SK-N-SH (cell line): Measurements from ENCODE around the gene HRH3. TPM values are rescaled to one million over a fixed set of nuclear protein-coding genes. Genes with fewer than 3 reads are reported as not detected.
A peak's percentile ranks its signal among the peaks of the same experiment; 100 is the strongest.

ENCODE experiments used
- CTCF ChIA-PET: fragments of 300-600, 350-600 bp; formaldehyde crosslinking; extraction: SDS; loops from one replicate; lab custom pipeline; 2021; lab: Yijun Ruan, JAX
- POLR2A ChIA-PET: fragments of 350-600 bp; sonication (Branson Sonifier 250); formaldehyde crosslinking; extraction: SDS; loops from one replicate; lab custom pipeline; 2020; ENCODE audit warnings: antibody characterized with exemption, inconsistent platforms; lab: Yijun Ruan, JAX
- DNase-seq: peaks from one replicate; pipeline ENCODE4 v3.0.0; 2012
- H2AFZ ChIP-seq: fragments of 200-600 bp; sonication (generic); 2 replicates; pipeline ENCODE4 v1.8.1; 2016; ENCODE audit warnings: antibody characterized with exemption, mild to moderate bottlenecking, low read depth
- H3F3A ChIP-seq: fragments of 200-600 bp; sonication (generic); replicated peaks from 2 replicates; pipeline ENCODE3; 2016; ENCODE audit warnings: antibody characterized with exemption, mild to moderate bottlenecking; ENCODE audit not compliant: insufficient read depth
- H3K27ac ChIP-seq, 2 experiments: fragments of 200-500 bp in 1 of 2; fragments of 200-600 bp in 1 of 2; sonication (Bioruptor generic) in 1 of 2; sonication (generic), shearing (Covaris generic) in 1 of 2; 2 replicates each; pipeline versions ENCODE4 v1.5.1 to v1.6.1; 2014 to 2016; ENCODE audit warnings: low read depth in 2 of 2, inconsistent platforms in 1 of 2, low read length in 1 of 2, mild to moderate bottlenecking in 1 of 2, mixed read lengths in 1 of 2
- H3K27me3 ChIP-seq: fragments of 200-600 bp; sonication (generic), shearing (Covaris generic); 2 replicates; pipeline ENCODE4 v1.6.1; 2016; ENCODE audit warnings: mixed run types; ENCODE audit not compliant: insufficient read depth
- H3K36me3 ChIP-seq, 2 experiments: fragments of 200-500 bp in 1 of 2; fragments of 200-600 bp in 1 of 2; sonication (Bioruptor generic) in 1 of 2; sonication (generic) in 1 of 2; replicated peaks in 1 of 2; 2 replicates each; pipeline versions ENCODE3 to v1.5.1; 2014 to 2016; ENCODE audit warnings: low read length in 1 of 2, mild to moderate bottlenecking in 1 of 2; ENCODE audit not compliant: insufficient read depth in 2 of 2, control insufficient read depth in 1 of 2
- H3K4me1 ChIP-seq, 2 experiments: fragments of 200-500 bp in 1 of 2; fragments of 200-600 bp in 1 of 2; sonication (Bioruptor generic) in 1 of 2; sonication (generic), shearing (Covaris generic) in 1 of 2; 2 replicates each; pipeline versions ENCODE4 v1.5.1 to v1.6.1; 2014 to 2016; ENCODE audit warnings: low read depth in 1 of 2, low read length in 1 of 2, mixed run types in 1 of 2; ENCODE audit not compliant: insufficient read depth in 2 of 2, control insufficient read depth in 1 of 2
- H3K4me2 ChIP-seq: fragments of 200-600 bp; sonication (generic), shearing (Covaris generic); 2 replicates; pipeline ENCODE4 v1.6.1; 2017; ENCODE audit warnings: mixed run types
- H3K4me3 ChIP-seq, 2 experiments: fragments of 200-500 bp in 1 of 2; fragments of 200-600 bp in 1 of 2; sonication (Bioruptor generic) in 1 of 2; sonication (generic), shearing (Covaris generic) in 1 of 2; 2 replicates each; pipeline versions ENCODE4 v1.5.1 to v1.8.1; 2014 to 2016; ENCODE audit warnings: low read depth in 2 of 2, inconsistent platforms in 1 of 2, low read length in 1 of 2, mild to moderate bottlenecking in 1 of 2, mixed read lengths in 1 of 2, moderate library complexity in 1 of 2
- H3K79me2 ChIP-seq: fragments of 200-600 bp; sonication (generic); 2 replicates; pipeline ENCODE4 v1.8.1; 2017; ENCODE audit warnings: mild to moderate bottlenecking; ENCODE audit not compliant: insufficient read depth
- H3K9ac ChIP-seq: fragments of 200-600 bp; sonication (generic); 2 replicates; pipeline ENCODE4 v1.6.1; 2017; ENCODE audit warnings: mixed run types
- H3K9me2 ChIP-seq: fragments of 200-600 bp; sonication (generic); 2 replicates; pipeline ENCODE4 v1.6.1; 2017; ENCODE audit warnings: mixed run types
- H3K9me3 ChIP-seq: fragments of 200-600 bp; sonication (generic); 2 replicates; pipeline ENCODE4 v1.6.1; 2017; ENCODE audit warnings: mixed run types, mild to moderate bottlenecking, moderate library complexity
- H4K20me1 ChIP-seq: fragments of 200-600 bp; sonication (generic); 2 replicates; pipeline ENCODE4 v1.6.1; 2017; ENCODE audit warnings: mild to moderate bottlenecking, mixed run types; ENCODE audit not compliant: insufficient read depth
- CHD2 ChIP-seq: fragments of 150-350 bp; IDR thresholded peaks from 2 replicates; pipeline ENCODE4 v1.6.1; 2018; ENCODE audit warnings: low read length; ENCODE audit not compliant: partially characterized antibody
- CTCF ChIP-seq: fragments of 200-600 bp; sonication (generic); IDR thresholded peaks from 2 replicates; pipeline ENCODE4 v1.6.1; 2017; ENCODE audit warnings: antibody characterized with exemption, mild to moderate bottlenecking, moderate library complexity
- ELF1 ChIP-seq: IDR thresholded peaks from 2 replicates; pipeline ENCODE4 v1.4.0; 2012
- EP300 ChIP-seq, 2 experiments: IDR thresholded peaks; 2 replicates each; pipeline versions ENCODE4 v1.4.0 to v1.6.1; 2012; ENCODE audit warnings: borderline replicate concordance in 1 of 2, low read depth in 1 of 2, low read length in 1 of 2
- EZH2phosphoT487 ChIP-seq: fragments of 200-600 bp; sonication (generic); IDR thresholded peaks from 2 replicates; pipeline ENCODE4 v1.6.1; 2017; ENCODE audit warnings: low read depth, mixed run types, mild to moderate bottlenecking, antibody characterized with exemption, moderate library complexity, borderline replicate concordance
- FOSL2 ChIP-seq: IDR thresholded peaks from 2 replicates; pipeline ENCODE4 v1.4.0; 2012; ENCODE audit warnings: low read depth, mild to moderate bottlenecking, moderate library complexity, borderline replicate concordance
- FOXM1 ChIP-seq: IDR thresholded peaks from 2 replicates; pipeline ENCODE4 v1.4.0; 2012; ENCODE audit warnings: low read depth, mild to moderate bottlenecking
- JUND ChIP-seq: IDR thresholded peaks from 2 replicates; pipeline ENCODE4 v1.4.0; 2012
- MEF2A ChIP-seq: IDR thresholded peaks from 2 replicates; pipeline ENCODE4 v1.4.0; 2012; ENCODE audit warnings: low read depth, borderline replicate concordance
- MXI1 ChIP-seq: IDR thresholded peaks from 2 replicates; pipeline ENCODE4 v1.6.1; 2012; ENCODE audit warnings: mild to moderate bottlenecking, low read depth, low read length, improper control_type of control experiment
- NFIC ChIP-seq: IDR thresholded peaks from 2 replicates; pipeline ENCODE4 v1.4.0; 2012; ENCODE audit warnings: borderline replicate concordance
- RCOR1 ChIP-seq: fragments of 150-350 bp; IDR thresholded peaks from 2 replicates; pipeline ENCODE4 v1.6.1; 2017; ENCODE audit warnings: antibody characterized with exemption, low read length
- RFX5 ChIP-seq: IDR thresholded peaks from 2 replicates; pipeline ENCODE4 v1.6.1; 2012; ENCODE audit warnings: mild to moderate bottlenecking, improper control_type of control experiment, low read length
- SIN3A ChIP-seq: IDR thresholded peaks from 2 replicates; pipeline ENCODE4 v1.6.1; 2012; ENCODE audit warnings: low read depth, mild to moderate bottlenecking, low read length, moderate library complexity, borderline replicate concordance
- SMC3 ChIP-seq: IDR thresholded peaks from 2 replicates; pipeline ENCODE4 v1.6.1; 2012; ENCODE audit warnings: low read depth, low read length, improper control_type of control experiment
- TCF12 ChIP-seq: IDR thresholded peaks from 2 replicates; pipeline ENCODE4 v1.4.0; 2012
- USF1 ChIP-seq: IDR thresholded peaks from 2 replicates; pipeline ENCODE4 v1.4.0; 2012; ENCODE audit warnings: low read depth, borderline replicate concordance
- USF2 ChIP-seq: fragments of 150-350 bp; IDR thresholded peaks from 2 replicates; pipeline ENCODE4 v1.6.1; 2017; ENCODE audit warnings: antibody characterized with exemption, low read length, low read depth, borderline replicate concordance
- YY1 ChIP-seq: IDR thresholded peaks from 2 replicates; pipeline ENCODE4 v1.4.0; 2012; ENCODE audit warnings: low read depth, mild to moderate bottlenecking
- ZBTB33 ChIP-seq: IDR thresholded peaks from 2 replicates; pipeline ENCODE4 v1.4.0; 2012; ENCODE audit warnings: low read depth, borderline replicate concordance
- WGBS: methylation state at CpG from one replicate; pipeline ENCODE4 v1.1.6; 2017; ENCODE audit warnings: low lambda C conversion rate; 5-methylcytosine and 5-hydroxymethylcytosine counted together
- polyA plus RNA-seq, 3 experiments: library from polyadenylated mRNA; depleted of rRNA; stranded (reverse); fragments of >200 nt; gene quantifications; 2 replicates each; pipeline ENCODE4 v1.2.3, GENCODE V29; 2012

The HRH3 gene
- polyA plus RNA-seq, 1 of the 3 experiments (the other 2 are of a cell fraction) = 0.02 TPM

GRCh38 chr20:62186096-62186426 is 34.0 kb downstream of the HRH3 start:
- peaks cover 14 to 15% of the 10 kb centered on the region in 2 experiments for H3K36me3 ChIP-seq
- ChIA-PET CTCF (no interaction called here), POLR2A (no interaction called here)
- H3K27me3 ChIP-seq = no peaks in the 10 kb centered on the region
- no peak for TF ChIP-seq FOSL2
- no peak for TF ChIP-seq ELF1
- TF ChIP-seq RFX5 = no peak
- peaks cover 5% of the 10 kb centered on the region for H4K20me1 ChIP-seq
- H2AFZ ChIP-seq = no peak overlapping the region
- H3K4me3 ChIP-seq = no peak overlapping the region
- WGBS = 92% methylated on average over 3 of the region's 3 CpGs
- H3K9ac ChIP-seq = no peak overlapping the region
- H3K27ac ChIP-seq = no peak overlapping the region
- H3K9me2 ChIP-seq = no peaks in the 10 kb centered on the region
- no peak for DNase-seq
- peaks cover 85% of the 10 kb centered on the region for H3K79me2 ChIP-seq
- no peak overlapping the region for H3K4me2 ChIP-seq
- no peaks in the 10 kb centered on the region for H3K9me3 ChIP-seq
- peaks cover 19% of the 10 kb centered on the region for H3F3A ChIP-seq
- H3K4me1 ChIP-seq = peaks cover 6 to 11% of the 10 kb centered on the region in 2 experiments; a peak in 1 of 4 replicates

GRCh38 chr20:62183426-62184142 is 36.5 kb downstream of the HRH3 start:
- no peaks in the 10 kb centered on the region for H3K9me2 ChIP-seq
- peaks cover 61% of the 10 kb centered on the region for H3K79me2 ChIP-seq
- H3K4me3 ChIP-seq = peak overlapping the region; percentile 92 to 98
- peak; percentile 59 for DNase-seq
- H3K27me3 ChIP-seq = no peaks in the 10 kb centered on the region
- H4K20me1 ChIP-seq = peaks cover 5% of the 10 kb centered on the region
- 25% methylated on average over 25 of the region's 25 CpGs for WGBS
- peak overlapping the region; percentile 78 to 82 for H3K27ac ChIP-seq
- peaks cover 29% of the 10 kb centered on the region for H3F3A ChIP-seq
- H2AFZ ChIP-seq = peak overlapping the region; percentile 48; the same call in 1 of the 2 replicates
- peak overlapping the region; percentile 89 for H3K4me2 ChIP-seq
- no peaks in the 10 kb centered on the region for H3K9me3 ChIP-seq
- H3K36me3 ChIP-seq = peaks cover 8 to 15% of the 10 kb centered on the region in 2 experiments
- CTCF ChIA-PET = no interaction called here
- TF ChIP-seq NFIC (no peak), ZBTB33 (no peak), USF1 (no peak), EZH2phosphoT487 (no peak), MEF2A (no peak), SIN3A (no peak), JUND (no peak), ELF1 (no peak), FOXM1 (no peak), TCF12 (no peak), SMC3 (no peak), USF2 (no peak), RCOR1 (no peak), CTCF (no peak), YY1 (no peak), MXI1 (no peak), EP300 (IDR thresholded peaks at IDR 0.05; ENCODE audit: borderline replicate concordance in 1 of 2, low read depth in 1 of 2, low read length in 1 of 2) (no peak), CHD2 (no peak), FOSL2 (no peak)
- TF ChIP-seq, all 33 proteins: peak for 0
- Histone ChIP-seq H3K4me1 (peaks cover 6 to 11% of the 10 kb centered on the region in 2 experiments; a peak in 1 of 4 replicates), H3K9ac (peak overlapping the region; percentile 97)
- POLR2A ChIA-PET = no interaction called here
